Gastrocnemius medialis (tissue), 4 donors: ENCODE data around the gene MCM7. TPM values are rescaled to one million over a fixed set of nuclear protein-coding genes. Genes with fewer than 3 reads are reported as not detected.

ENCODE experiments used
- ATAC-seq, 2 donors: fragments of 150-250 bp; one replicate each; pipeline ENCODE4 v1.9.1; 2016
- DNase-seq, 2 donors: peaks; one replicate each; pipeline ENCODE4 v3.0.0-alpha.2; 2019
- H3K27ac ChIP-seq, 4 donors: fragments of 200-600 bp; sonication (generic); 1 replicate in 1 of 4; 2 replicates in 3 of 4; pipeline ENCODE4 v1.5.1; 2016 to 2018; ENCODE audit warnings: mild to moderate bottlenecking in 2 of 4, moderate library complexity in 1 of 4
- H3K27me3 ChIP-seq, 3 donors: fragments of 200-600 bp; sonication (generic) in 2 of 3; 1 replicate in 1 of 3; 2 replicates in 2 of 3; pipeline versions ENCODE4 v1.5.1 to v1.6.0; 2016 to 2019; ENCODE audit warnings: mild to moderate bottlenecking in 1 of 3, moderate library complexity in 1 of 3
- H3K36me3 ChIP-seq, 2 donors: fragments of 200-600 bp; sonication (generic) in 1 of 2; one replicate each; pipeline ENCODE4 v1.5.1; 2017 to 2018
- H3K4me1 ChIP-seq, 2 donors: fragments of 200-600 bp; sonication (generic) in 1 of 2; one replicate each; pipeline ENCODE4 v1.5.1; 2016 to 2017; ENCODE audit warnings: mild to moderate bottlenecking in 2 of 2
- H3K4me3 ChIP-seq, 4 donors: fragments of 200-600 bp; sonication (generic) in 3 of 4; 1 replicate in 1 of 4; 2 replicates in 3 of 4; pipeline ENCODE4 v1.5.1; 2016 to 2019; ENCODE audit warnings: mild to moderate bottlenecking in 2 of 4
- H3K9me3 ChIP-seq, 3 donors: fragments of 200-600 bp; sonication (generic) in 2 of 3; 1 replicate in 1 of 3; 2 replicates in 2 of 3; pipeline ENCODE4 v1.5.1; 2016 to 2019
- CTCF ChIP-seq, 5 experiments: fragments of 450-650 bp in 3 of 5; fragments of 200-600 bp in 2 of 5; sonication (generic) in 2 of 5; IDR thresholded peaks in 4 of 5; conservative IDR thresholded peaks in 1 of 5; 1 replicate in 4 of 5; 2 replicates in 1 of 5; pipeline ENCODE4 v1.5.1; 2016 to 2019; ENCODE audit warnings: antibody characterized with exemption in 5 of 5, mild to moderate bottlenecking in 3 of 5, moderate library complexity in 3 of 5
- POLR2A ChIP-seq, 2 donors: fragments of 450-650 bp; IDR thresholded peaks; one replicate each; pipeline ENCODE4 v1.6.1; 2017; ENCODE audit warnings: antibody characterized with exemption in 2 of 2, mild to moderate bottlenecking in 2 of 2, moderate library complexity in 2 of 2
- in situ Hi-C, 4 donors: fragments of 200-750 bp; cut with MboI; loops; one replicate each; pipeline versions ENCODE4 v1.15.0 to v1.8.0; 2017; ENCODE audit warnings: low sequenced_read_pairs in 4 of 4
- intact Hi-C: fragments of 100-400 bp; cut with DNase I; formaldehyde crosslinking; loops from one replicate; pipeline ENCODE4 v1.15.1; 2023; ENCODE audit warnings: low total_unique reads
- total RNA-seq, 4 donors: library from RNA; depleted of rRNA; stranded (reverse); fragments of >200 nt; gene quantifications; one replicate each; pipeline versions ENCODE4 v1.1.0 to v1.2.3, GENCODE V29; 2016

Gene MCM7
- total RNA-seq, 4 donors from 2014 or later, result 23.9 to 45.7 (median 36.1) TPM

DNA sequence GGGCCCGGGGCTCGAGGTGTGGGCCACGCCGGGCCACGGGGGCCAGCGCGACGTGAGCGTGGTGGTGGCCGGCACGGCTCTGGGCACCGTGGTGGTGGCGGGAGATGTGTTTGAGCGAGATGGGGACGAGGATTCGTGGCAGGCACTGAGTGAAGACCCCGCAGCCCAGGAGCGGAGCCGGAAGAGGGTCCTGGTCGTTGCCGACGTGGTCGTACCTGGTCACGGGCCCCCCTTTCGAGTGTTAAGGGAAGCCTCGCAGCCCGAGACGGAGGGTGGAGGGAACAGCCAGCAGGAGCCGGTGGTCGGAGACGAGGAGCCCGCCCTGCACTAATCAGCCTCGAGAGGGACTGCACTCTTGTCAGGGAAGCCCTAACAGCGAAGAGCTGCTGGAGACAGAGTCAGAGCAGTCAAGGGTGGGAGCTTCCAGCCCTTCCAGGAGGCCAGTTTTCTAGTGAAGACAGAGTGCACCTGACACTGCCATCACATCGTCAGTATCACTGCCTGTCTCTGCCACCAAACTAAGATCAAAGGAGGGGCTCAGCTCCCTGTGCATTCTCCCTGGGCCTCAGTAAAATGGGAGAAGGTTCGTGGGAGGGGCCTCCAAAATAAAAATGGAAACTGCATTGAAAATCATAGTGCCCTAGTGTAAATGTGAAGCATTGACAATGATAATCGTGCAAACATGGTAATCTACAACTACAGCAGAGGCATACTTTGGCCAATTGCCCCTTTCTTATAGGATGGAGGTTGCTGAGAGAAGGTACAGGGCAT lies 26.9 kb upstream of the MCM7 start:
- no peak for TF ChIP-seq POLR2A (IDR thresholded peaks at IDR 0.05)
- TF ChIP-seq CTCF (IDR thresholded peaks at IDR 0.05 in 4 of 5, conservative IDR thresholded peaks at IDR 0.05 in 1 of 5), result no peak
- H3K9me3 ChIP-seq, result no peaks in the 10 kb centered on the region
- peaks cover 11 to 22% of the 10 kb centered on the region in 2 donors for H3K4me1 ChIP-seq
- peak overlapping the region; percentile 75 to 94 (median 84) for H3K4me3 ChIP-seq
- ATAC-seq (no peak), DNase-seq (no peak)
- peak overlapping the region; percentile 90 to 96 (median 92) for H3K27ac ChIP-seq
- in situ Hi-C loops, result loop anchor here in 2 of 4 donors (10.0 to 25.0 kb wide), 2 partner anchors 133 to 209 kb away; no protein-coding TSS in a partner anchor
- intact Hi-C loops, result loop anchor here (1.0 to 10.0 kb wide), 5 partner anchors 9 to 136 kb away; partner anchors contain the start of genes AP4M1, CNPY4, COPS6 and MCM7
- no peaks in the 10 kb centered on the region for H3K27me3 ChIP-seq
- no peaks in the 10 kb centered on the region for H3K36me3 ChIP-seq

DNA sequence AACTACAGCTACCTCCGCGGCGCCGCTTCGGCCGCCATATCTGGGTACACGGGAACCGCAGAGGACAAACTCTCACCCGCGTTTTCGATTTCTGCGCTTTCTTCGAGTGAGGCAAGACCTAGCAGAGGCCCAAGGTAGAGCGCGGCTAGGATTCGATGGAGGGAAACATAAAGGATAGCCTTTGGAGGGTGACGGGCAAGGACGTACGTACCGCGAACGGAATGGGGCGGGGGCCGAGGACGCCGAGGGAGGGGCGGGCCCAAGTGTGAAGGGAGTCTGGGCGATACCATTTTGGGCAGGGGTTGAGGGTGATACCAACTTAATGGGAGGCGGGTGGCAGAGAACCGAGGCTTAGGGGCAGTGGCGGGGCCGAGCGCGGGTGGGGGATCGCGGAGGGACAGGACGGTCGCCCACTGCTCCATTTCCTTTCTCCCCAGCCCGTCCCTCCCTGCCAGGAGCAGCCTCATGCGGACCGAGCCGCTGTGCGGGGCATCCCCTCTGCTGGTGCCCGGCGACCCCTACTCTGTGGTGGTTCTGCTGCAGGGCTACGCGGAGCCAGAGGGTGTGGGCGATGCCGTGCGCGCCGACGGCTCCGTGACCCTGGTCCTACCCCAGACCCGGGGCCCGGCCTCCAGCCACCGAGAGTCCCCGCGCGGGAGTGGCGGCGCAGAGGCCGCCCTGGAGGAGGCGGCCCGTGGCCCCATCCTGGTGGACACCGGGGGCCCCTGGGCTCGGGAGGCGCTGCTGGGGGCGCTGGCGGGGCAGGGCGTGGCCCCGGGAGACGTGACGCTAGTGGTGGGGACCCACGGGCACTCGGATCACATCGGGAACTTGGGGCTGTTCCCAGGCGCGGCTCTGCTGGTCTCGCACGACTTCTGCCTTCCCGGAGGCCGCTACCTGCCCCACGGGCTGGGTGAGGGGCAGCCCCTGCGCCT lies 26.0 kb upstream of the MCM7 start, which contains the start of gene MBLAC1:
TSS of gene MBLAC1 (plus strand) at position 37 of the 935 bp plus-strand sequence. CDS start at position 466, 429 bp downstream.
- TF ChIP-seq POLR2A (IDR thresholded peaks at IDR 0.05) (no peak), CTCF (IDR thresholded peaks at IDR 0.05 in 4 of 5, conservative IDR thresholded peaks at IDR 0.05 in 1 of 5) (no peak)
- H3K9me3 ChIP-seq, result no peaks in the 10 kb centered on the region
- DNase-seq (peak; percentile 82 to 84), ATAC-seq (peak; percentile 93 to 94)
- intact Hi-C loops, result loop anchor here (1.0 to 10.0 kb wide), 5 partner anchors 8 to 135 kb away; partner anchors contain the start of genes AP4M1, CNPY4, COPS6 and MCM7
- no peaks in the 10 kb centered on the region for H3K36me3 ChIP-seq
- in situ Hi-C loops, result loop anchor here in 2 of 4 donors (10.0 to 25.0 kb wide), 2 partner anchors 132 to 210 kb away; no protein-coding TSS in a partner anchor
- peak within 1 kb of the TSS; percentile 75 to 94 (median 84) for H3K4me3 ChIP-seq
- H3K27me3 ChIP-seq, result no peaks in the 10 kb centered on the region
- H3K4me1 ChIP-seq, result peaks cover 11 to 22% of the 10 kb centered on the region in 2 donors
- peak within 1 kb of the TSS; percentile 90 to 96 (median 92) for H3K27ac ChIP-seq

- peak overlapping the region; percentile 75 to 94 (median 84) for H3K4me3 ChIP-seq
- DNase-seq, result no peak
- no peaks in the 10 kb centered on the region for H3K36me3 ChIP-seq
- peaks cover 11 to 22% of the 10 kb centered on the region in 2 donors for H3K4me1 ChIP-seq
- no peak for TF ChIP-seq POLR2A (IDR thresholded peaks at IDR 0.05)
- no peak for TF ChIP-seq CTCF (IDR thresholded peaks at IDR 0.05 in 4 of 5, conservative IDR thresholded peaks at IDR 0.05 in 1 of 5)
- intact Hi-C loops (loop anchor here (5.0 to 10.0 kb wide), 3 partner anchors 39 to 134 kb away; partner anchors contain the start of genes COPS6 and ZKSCAN1), in situ Hi-C loops (loop anchor here in 2 of 4 donors (10.0 to 25.0 kb wide), 2 partner anchors 132 to 211 kb away; no protein-coding TSS in a partner anchor)
- no peaks in the 10 kb centered on the region for H3K9me3 ChIP-seq
- peak; percentile 41 to 42 for ATAC-seq
- no peaks in the 10 kb centered on the region for H3K27me3 ChIP-seq
- H3K27ac ChIP-seq, result peak overlapping the region; percentile 90 to 96 (median 92)
Measured at GRCh38 chr7:100126239-100126930, 25.2 kb upstream of the MCM7 start.
